Retinal pigment epithelial cell (primary cell): Measurements from ENCODE around the gene SAPCD2.

ENCODE experiments used
- DNase-seq: peaks from one replicate; pipeline ENCODE4 v3.0.0-alpha.2; 2010; ENCODE audit warnings: low read depth
- H3K4me3 ChIP-seq: 2 replicates; pipeline ENCODE4 v1.5.1; 2011; ENCODE audit warnings: mild to moderate bottlenecking, low read length, control low read depth, moderate library complexity
- TF ChIP-seq, protein P1 (sequence below): conservative IDR thresholded peaks from 2 replicates; pipeline ENCODE4 v1.5.1; 2011; ENCODE audit warnings: low read depth, low read length, control low read depth, inconsistent platforms

SAPCD2 gene

GRCh38 chr9:137114613-137115393 is 44.4 kb upstream of the SAPCD2 start, which contains the start of gene DPP7:
TSS of gene DPP7 (minus strand) at chr9:137114733. CDS start at chr9:137114713, 20 bp downstream.
- peak within 1 kb of the TSS; percentile 43 for H3K4me3 ChIP-seq
- DNase-seq: no peak
- TF ChIP-seq, protein P1, sequence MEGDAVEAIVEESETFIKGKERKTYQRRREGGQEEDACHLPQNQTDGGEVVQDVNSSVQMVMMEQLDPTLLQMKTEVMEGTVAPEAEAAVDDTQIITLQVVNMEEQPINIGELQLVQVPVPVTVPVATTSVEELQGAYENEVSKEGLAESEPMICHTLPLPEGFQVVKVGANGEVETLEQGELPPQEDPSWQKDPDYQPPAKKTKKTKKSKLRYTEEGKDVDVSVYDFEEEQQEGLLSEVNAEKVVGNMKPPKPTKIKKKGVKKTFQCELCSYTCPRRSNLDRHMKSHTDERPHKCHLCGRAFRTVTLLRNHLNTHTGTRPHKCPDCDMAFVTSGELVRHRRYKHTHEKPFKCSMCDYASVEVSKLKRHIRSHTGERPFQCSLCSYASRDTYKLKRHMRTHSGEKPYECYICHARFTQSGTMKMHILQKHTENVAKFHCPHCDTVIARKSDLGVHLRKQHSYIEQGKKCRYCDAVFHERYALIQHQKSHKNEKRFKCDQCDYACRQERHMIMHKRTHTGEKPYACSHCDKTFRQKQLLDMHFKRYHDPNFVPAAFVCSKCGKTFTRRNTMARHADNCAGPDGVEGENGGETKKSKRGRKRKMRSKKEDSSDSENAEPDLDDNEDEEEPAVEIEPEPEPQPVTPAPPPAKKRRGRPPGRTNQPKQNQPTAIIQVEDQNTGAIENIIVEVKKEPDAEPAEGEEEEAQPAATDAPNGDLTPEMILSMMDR: no peak

DNA sequence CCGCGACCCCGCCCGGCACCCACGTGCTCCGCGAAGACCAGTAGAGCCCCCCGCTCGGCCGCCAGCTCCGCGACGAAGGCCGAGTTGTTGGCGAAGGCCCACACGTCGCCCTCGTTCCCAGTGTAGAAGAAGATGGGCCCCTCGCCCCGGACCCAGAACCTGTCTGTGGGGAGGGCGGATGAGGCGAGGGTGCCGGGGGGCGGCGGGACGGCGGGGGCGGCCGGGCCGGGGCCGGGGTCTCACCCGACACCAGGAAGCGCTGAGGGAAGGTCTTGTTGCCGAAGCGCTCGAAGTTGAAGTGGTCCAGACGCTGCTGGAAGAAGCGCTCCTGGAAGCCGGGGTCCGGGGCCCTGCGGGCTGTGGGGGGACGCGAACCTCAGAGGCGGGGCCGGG is 43.9 kb upstream of the SAPCD2 start:
- H3K4me3 ChIP-seq: peak overlapping the region; percentile 43
- TF ChIP-seq, protein P1: no peak
- no peak for DNase-seq

- DNase-seq: no peak
- H3K4me3 ChIP-seq: peak overlapping the region; percentile 33
- TF ChIP-seq, protein P1: no peak
Measured at GRCh38 chr9:137113385-137114159, 43.2 kb upstream of the SAPCD2 start.

GRCh38 chr9:137112564-137113384 is 42.4 kb upstream of the SAPCD2 start:
- no peak overlapping the region for H3K4me3 ChIP-seq
- DNase-seq: no peak
- TF ChIP-seq, protein P1: no peak

GRCh38 chr9:137111788-137112563 is 41.6 kb upstream of the SAPCD2 start:
- TF ChIP-seq, protein P1: no peak
- no peak overlapping the region for H3K4me3 ChIP-seq
- no peak for DNase-seq
